Measurements from ENCODE around the gene MLLT10. TPM values are rescaled to one million over a fixed set of nuclear protein-coding genes. Genes with fewer than 3 reads are reported as not detected.

Gene MLLT10
- total and polyA plus RNA-seq, 2 of the 8 experiments (the other 6 are each of a cell fraction or from before 2014, with no cell fraction given) = 53.1 to 62.1 TPM

DNA sequence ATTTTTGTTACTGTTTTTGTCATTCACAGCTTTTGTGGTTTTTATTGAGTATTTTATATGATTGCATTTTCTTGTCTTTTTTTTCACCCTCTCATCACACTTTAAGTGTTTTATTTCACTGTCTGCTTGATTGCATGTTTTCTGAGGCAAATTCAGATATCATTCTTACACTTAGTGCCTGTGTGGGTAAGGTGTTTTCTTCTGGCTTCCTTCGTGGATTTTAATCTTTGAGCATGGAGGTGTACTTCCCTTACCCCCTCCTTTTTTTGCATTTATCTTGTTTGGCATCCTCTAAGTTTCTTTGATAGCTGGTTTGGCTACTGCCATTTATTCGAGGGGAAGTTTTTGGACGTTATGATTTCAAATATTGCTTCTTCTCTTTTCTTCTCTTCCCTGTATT, 127.9 kb downstream of the MLLT10 start:
- no peaks in the 10 kb centered on the region for H3K9me3 ChIP-seq (ENCODE audit: insufficient read depth in 2 of 2, low read depth in 1 of 2, low read length in 1 of 2)
- H3K27me3 ChIP-seq (replicated peaks in 1 of 4; ENCODE audit: control insufficient read depth in 3 of 4, extremely low read depth in 1 of 4, insufficient read depth in 3 of 4, low read length in 3 of 4) = no peaks in the 10 kb centered on the region
- POLR2A ChIA-PET (ENCODE audit: partially characterized antibody) = no interaction called here
- H2BK120ac ChIP-seq (replicated peaks; ENCODE audit: low read depth, low read length) = no peak overlapping the region
- no peak overlapping the region for H4K5ac ChIP-seq (ENCODE audit: insufficient read length, low read depth, low read length)
- peaks cover 0 to 4% of the 10 kb centered on the region in 2 experiments for H4K20me1 ChIP-seq (replicated peaks in 1 of 2; ENCODE audit: control insufficient read depth in 1 of 2, insufficient read depth in 2 of 2, low read length in 2 of 2)
- no peaks in the 10 kb centered on the region for H3K79me1 ChIP-seq (ENCODE audit: low read depth, low read length)
- H3K18ac ChIP-seq (ENCODE audit: extremely low read depth, low read length) = no peak overlapping the region
- H2BK15ac ChIP-seq (ENCODE audit: low read length) = no peak overlapping the region
- CTCF ChIA-PET (ENCODE audit: partially characterized antibody) = no interaction called here
- H3K9ac ChIP-seq (replicated peaks in 1 of 4; ENCODE audit: extremely low read depth in 1 of 4, low read depth in 3 of 4, low read length in 3 of 4) = no peak overlapping the region
- no peak overlapping the region for H3K23ac ChIP-seq (ENCODE audit: insufficient read length)
- H3K56ac ChIP-seq (replicated peaks; ENCODE audit: insufficient read length, low read depth, low read length) = no peak overlapping the region
- H4K91ac ChIP-seq (replicated peaks; ENCODE audit: insufficient read length, low read length) = no peak overlapping the region
- no peak for FAIRE-seq
- no peaks in the 10 kb centered on the region for H3K36me3 ChIP-seq (ENCODE audit: control insufficient read depth in 2 of 4, insufficient read depth in 4 of 4, low read length in 3 of 4)
- H3K4me3 ChIP-seq (ENCODE audit: extremely low read depth in 1 of 4, insufficient read depth in 2 of 4, low read depth in 3 of 4, low read length in 4 of 4) = no peak overlapping the region
- H3K23me2 ChIP-seq (ENCODE audit: low read depth, low read length) = no peaks in the 10 kb centered on the region
- H4K8ac ChIP-seq (ENCODE audit: extremely low read depth, insufficient read depth, low read length) = no peak overlapping the region
- H2AK5ac ChIP-seq (ENCODE audit: low read depth, low read length) = no peak overlapping the region
- no peak overlapping the region for H3K14ac ChIP-seq (ENCODE audit: insufficient read length)
- no peak for DNase-seq (ENCODE audit: low read depth in 1 of 2, low spot score in 2 of 2)
- no peak overlapping the region for H2BK12ac ChIP-seq (ENCODE audit: low read depth, low read length)
- H3K79me2 ChIP-seq (ENCODE audit: control insufficient read depth in 1 of 2, insufficient read depth in 2 of 2, low read length in 2 of 2) = peaks cover 0 to 72% of the 10 kb centered on the region in 2 experiments; a peak in 3 of 4 replicates
- no peak overlapping the region for H3K27ac ChIP-seq (ENCODE audit: low read depth, low read length)
- TF ChIP-seq KDM1A (IDR thresholded peaks at IDR 0.05; ENCODE audit: borderline replicate concordance, low read length) = no peak
- no peak for TF ChIP-seq TAF1 (IDR thresholded peaks at IDR 0.05; ENCODE audit: low read depth, low read length)
- TF ChIP-seq PHF8 (conservative IDR thresholded peaks at IDR 0.05; ENCODE audit: low read depth, low read length) = no peak
- TF ChIP-seq JUND (IDR thresholded peaks at IDR 0.05; ENCODE audit: low read length) = no peak
- no peak for TF ChIP-seq GABPA (IDR thresholded peaks at IDR 0.05; ENCODE audit: borderline replicate concordance, insufficient read depth, low read length)
- TF ChIP-seq, protein P1, sequence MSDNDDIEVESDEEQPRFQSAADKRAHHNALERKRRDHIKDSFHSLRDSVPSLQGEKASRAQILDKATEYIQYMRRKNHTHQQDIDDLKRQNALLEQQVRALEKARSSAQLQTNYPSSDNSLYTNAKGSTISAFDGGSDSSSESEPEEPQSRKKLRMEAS (IDR thresholded peaks at IDR 0.05) = no peak
- no peak for TF ChIP-seq KDM4A (IDR thresholded peaks at IDR 0.05; ENCODE audit: low read depth, low read length, severe bottlenecking)
- no peak for TF ChIP-seq HDAC6 (IDR thresholded peaks at IDR 0.05; ENCODE audit: low read depth, low read length)
- peaks cover 0 to 2% (median 0%) of the 10 kb centered on the region in 4 experiments; a peak in 1 of 7 replicates for H3K4me1 ChIP-seq (replicated peaks in 1 of 4; ENCODE audit: control insufficient read depth in 3 of 4, insufficient read depth in 4 of 4, low read length in 3 of 4)
- H2BK20ac ChIP-seq (ENCODE audit: low read length) = no peak overlapping the region
- H2BK5ac ChIP-seq (ENCODE audit: low read depth, low read length) = no peak overlapping the region
- no peak overlapping the region for H2AFZ ChIP-seq (ENCODE audit: low read length)
- 77% methylated on average over 3 of the region's 3 CpGs; no CpG with 5 or more reads in 1 of the 2 experiments for WGBS, 2 experiments (ENCODE audit: extremely low coverage in 1 of 2, insufficient coverage in 1 of 2, insufficient read length in 1 of 2, insufficient replicate concordance in 2 of 2, low coverage in 1 of 2, low lambda C conversion rate in 2 of 2, missing lambda C conversion rate in 1 of 2)
- no peak overlapping the region for H3K4me2 ChIP-seq (ENCODE audit: insufficient read depth in 1 of 2, low read depth in 2 of 2, low read length in 2 of 2)
- no peak overlapping the region for H3K4ac ChIP-seq (replicated peaks; ENCODE audit: insufficient read length, low read depth, low read length)
